GM12873 (cell line): ENCODE data around the gene PYCARD.

Experiments used
- TF ChIP-seq, protein P1 (sequence below): IDR thresholded peaks from 2 replicates; pipeline ENCODE4 v1.5.1; 2012; ENCODE audit warnings: low read depth, mild to moderate bottlenecking, moderate library complexity, low read length, control low read depth; ENCODE audit not compliant: insufficient read depth; ENCODE audit errors: missing control alignments

Gene PYCARD

DNA sequence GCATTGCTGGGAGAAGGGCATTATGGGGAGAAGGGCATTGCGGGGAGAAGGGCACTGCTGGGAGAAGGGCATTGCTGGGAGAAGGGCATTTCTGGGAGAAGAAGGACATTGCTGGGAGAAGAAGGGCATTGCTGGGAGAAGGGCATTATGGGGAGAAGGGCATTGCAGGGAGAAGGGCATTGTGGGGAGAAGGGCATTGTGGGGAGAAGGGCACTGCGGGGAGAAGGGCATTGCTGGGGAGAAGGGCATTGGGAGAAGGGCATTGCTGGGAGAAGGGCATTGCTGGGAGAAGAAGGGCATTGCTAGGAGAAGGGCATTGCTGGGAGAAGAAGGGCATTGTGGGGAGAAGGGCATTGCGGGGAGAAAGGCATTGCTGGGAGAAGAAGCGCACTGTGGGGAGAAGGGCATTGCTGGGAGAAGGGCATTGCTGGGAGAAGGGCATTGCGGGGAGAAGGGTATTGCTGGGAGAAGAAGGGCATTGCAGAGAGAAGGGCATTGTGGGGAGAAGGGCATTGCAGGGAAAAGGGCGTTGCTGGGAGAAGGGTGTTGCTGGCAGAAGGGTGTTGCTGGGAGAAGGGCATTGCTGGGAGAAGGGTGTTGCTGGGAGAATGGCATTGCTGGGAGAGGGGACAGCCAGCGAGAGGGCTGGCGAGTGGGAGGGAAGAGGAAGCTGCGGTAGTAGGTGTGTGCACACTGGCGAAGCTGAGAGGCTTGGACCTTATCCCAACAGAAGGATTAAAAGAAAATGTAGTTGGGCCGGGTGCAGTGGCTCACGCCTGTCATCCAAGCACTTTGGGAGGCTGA, 19.0 kb upstream of the PYCARD start:
- TF ChIP-seq, protein P1, sequence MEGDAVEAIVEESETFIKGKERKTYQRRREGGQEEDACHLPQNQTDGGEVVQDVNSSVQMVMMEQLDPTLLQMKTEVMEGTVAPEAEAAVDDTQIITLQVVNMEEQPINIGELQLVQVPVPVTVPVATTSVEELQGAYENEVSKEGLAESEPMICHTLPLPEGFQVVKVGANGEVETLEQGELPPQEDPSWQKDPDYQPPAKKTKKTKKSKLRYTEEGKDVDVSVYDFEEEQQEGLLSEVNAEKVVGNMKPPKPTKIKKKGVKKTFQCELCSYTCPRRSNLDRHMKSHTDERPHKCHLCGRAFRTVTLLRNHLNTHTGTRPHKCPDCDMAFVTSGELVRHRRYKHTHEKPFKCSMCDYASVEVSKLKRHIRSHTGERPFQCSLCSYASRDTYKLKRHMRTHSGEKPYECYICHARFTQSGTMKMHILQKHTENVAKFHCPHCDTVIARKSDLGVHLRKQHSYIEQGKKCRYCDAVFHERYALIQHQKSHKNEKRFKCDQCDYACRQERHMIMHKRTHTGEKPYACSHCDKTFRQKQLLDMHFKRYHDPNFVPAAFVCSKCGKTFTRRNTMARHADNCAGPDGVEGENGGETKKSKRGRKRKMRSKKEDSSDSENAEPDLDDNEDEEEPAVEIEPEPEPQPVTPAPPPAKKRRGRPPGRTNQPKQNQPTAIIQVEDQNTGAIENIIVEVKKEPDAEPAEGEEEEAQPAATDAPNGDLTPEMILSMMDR = no peak

DNA sequence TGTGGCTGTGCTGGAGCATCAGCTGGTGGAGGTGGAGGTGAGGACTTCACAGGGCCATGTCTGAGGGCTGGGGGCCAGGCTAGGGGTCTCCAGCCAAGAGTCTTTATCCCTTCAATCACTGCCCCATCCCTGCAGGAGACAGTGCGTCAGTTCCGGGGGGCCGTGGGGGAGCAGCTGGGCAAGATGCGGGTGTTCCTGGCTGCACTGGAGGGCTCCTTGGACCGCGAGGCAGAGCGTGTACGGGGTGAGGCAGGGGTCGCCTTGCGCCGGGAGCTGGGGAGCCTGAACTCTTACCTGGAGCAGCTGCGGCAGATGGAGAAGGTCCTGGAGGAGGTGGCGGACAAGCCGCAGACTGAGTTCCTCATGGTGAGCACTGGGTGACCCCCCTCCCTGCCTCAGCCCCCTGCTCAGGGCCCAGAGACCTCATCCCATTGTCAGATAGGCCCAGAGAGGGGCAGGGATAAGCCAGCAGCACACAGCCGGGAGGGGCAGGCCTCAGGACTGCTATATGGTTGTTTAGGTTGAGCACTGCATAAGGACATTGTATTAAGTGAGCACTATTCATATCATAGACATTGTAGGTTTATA, 16.7 kb upstream of the PYCARD start:
- TF ChIP-seq, protein P1 = no peak

DNA sequence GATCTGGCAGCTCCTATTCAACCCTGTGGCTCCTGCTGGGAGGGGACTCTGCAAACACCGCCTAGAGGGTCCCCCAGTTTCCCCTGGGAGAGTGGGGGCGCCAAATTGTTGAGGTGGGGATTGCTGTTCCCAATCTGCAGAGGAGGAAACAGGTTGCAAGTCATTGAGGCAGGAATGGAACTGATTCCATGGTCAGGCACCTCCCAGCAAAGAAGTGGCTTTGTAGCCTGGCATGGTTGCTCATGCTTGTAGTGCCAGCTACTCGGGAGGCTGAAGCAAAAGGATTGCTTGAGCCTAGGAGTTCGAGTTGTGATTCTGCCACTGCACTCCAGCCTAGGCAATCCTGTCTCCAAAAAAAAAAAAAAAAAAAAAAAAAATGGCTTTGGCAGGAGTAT, 14.6 kb upstream of the PYCARD start:
- TF ChIP-seq, protein P1 = no peak

DNA sequence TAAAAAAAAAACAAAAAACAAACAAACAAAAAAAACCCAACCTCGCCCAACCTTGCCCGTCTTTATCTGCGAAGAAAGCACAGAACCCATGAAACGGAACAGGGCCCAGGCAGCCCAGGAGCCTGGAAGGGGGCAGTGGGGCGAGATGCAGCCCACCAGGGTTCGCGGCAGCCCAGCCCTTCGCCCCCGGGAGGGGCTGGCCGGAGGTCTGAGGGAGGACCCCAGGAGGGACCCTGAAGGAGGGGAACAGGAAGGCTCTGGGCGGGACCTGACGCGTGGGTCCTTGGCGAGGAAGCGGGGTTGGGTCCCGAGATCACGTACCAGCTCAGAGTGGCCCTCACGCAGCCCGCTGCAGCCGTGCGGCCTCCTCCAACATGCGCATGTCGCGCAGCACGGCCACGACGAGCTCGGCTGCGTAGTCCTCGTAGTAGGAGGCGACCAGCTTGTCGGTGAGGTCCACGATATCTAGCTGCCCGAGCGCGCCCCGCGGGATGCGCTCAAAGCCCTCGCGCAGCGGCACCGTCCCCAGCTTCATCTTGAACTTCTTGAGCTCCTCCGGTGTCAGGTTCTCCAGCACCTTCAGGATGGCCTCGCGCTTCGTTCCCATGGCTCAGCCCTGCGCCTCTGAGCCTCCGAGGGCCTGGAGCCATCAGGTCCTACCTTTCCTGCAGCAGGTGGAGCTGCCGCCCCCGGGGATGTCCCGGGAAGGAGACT, 14.0 kb upstream of the PYCARD start, which contains the start of gene PYDC1:
PYDC1 (minus strand) TSS at position 714 of the 714 bp plus-strand sequence; CDS start at position 607, 107 bp downstream.
- TF ChIP-seq, protein P1 = no peak

DNA sequence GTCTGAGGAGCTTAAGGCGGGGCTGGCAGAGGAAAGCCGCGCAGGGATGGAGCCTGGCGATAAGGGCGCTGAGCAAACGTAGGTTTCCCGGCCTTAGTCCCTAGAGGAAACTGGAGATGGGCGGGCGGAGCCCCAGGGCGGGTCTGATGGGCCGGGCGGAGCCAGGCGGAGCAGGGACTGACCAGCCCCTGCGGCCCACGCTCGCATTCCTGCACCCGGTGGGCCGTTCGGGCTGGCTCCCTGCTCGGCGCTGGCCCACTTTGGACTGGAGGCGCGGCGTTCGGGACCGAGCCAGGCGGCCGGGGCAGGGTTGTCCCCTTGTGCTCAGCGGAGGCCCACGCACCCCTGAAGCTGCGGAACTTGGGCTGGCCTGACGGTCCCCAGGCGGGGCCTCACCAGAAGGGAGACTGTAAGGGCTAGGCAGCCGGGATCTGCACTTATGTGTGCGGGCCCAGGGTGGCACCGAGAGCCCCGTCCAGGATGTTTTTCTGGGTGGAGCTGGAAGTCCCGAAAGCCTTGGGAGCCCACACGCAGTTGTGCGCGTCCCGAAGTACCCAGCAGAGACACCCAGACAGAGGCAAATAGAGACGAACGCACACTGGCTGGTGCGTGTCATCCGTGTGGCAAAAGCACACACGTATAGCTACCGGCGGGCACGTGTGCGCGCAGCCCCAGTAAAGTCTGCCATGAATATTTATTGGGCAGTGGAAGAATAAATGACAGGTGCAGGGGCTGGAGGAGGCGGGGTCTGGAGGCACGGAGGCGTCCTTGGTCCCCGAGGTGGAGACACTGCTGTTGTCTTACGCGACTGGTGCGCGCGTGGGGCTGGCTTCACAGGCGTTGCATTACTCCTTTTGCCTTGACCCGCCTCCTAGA, 13.0 kb upstream of the PYCARD start:
- TF ChIP-seq, protein P1 = no peak

DNA sequence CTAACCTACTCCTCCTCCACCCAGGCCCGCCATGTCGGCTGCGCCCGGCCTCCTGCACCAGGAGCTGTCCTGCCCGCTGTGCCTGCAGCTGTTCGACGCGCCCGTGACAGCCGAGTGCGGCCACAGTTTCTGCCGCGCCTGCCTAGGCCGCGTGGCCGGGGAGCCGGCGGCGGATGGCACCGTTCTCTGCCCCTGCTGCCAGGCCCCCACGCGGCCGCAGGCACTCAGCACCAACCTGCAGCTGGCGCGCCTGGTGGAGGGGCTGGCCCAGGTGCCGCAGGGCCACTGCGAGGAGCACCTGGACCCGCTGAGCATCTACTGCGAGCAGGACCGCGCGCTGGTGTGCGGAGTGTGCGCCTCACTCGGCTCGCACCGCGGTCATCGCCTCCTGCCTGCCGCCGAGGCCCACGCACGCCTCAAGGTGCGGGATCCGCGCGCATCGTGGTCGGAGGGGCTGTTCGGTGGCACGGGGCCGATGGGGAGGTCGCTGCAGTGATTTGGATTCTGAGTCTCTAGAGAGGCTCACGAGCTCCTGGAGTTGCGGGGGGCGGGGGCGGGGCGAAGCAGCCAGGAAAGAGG, 12.2 kb upstream of the PYCARD start:
- TF ChIP-seq, protein P1 = peak; percentile 9
